HG03378 (cell line): ENCODE data around the gene WDR1.

Experiments used
- ATAC-seq: cut with Tn5 transposase; IDR thresholded peaks from one replicate; pipeline ENCODE4 v1.9.1; 2021; ENCODE audit warnings: mild to moderate bottlenecking, moderate library complexity; ENCODE audit not compliant: unreplicated experiment

WDR1 gene

DNA sequence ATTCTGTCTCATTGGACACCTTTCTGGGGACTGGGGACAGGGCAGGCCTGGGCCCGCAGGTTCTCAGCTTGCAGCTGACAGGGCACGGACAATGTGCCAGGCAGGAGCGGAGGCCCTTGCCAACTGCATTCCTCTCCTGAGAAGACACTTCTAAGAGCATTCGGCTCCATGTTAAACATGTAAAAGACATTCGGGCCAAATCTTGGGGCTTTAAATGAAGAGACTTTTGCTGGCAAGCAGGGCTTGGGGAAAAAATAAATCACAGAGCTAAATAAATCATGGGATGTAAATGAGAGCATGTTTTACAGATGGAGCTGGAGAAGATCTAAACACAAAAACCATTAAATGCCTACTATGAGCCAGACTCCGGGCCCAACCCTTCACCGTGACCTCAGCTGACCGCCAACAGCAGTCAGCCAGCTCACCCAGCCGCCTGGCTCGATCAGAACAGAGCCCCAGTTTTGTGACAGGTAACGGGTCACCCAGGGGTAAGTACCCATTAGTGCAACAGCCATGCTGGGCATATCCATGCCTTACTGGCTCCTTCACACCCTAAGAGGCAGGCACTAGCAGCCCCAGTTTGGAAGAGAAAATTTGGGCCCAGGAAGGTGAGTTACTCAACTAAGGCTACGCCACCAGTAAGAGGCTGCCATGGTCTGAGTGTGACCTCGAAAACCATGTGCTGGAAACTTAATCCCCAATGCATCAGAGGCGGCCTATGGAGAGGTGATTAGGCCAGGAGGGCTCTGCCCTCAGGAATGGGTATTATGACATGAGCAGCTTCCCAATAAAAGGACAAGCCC, 14.7 kb downstream of the WDR1 start:
- no peak for ATAC-seq

DNA sequence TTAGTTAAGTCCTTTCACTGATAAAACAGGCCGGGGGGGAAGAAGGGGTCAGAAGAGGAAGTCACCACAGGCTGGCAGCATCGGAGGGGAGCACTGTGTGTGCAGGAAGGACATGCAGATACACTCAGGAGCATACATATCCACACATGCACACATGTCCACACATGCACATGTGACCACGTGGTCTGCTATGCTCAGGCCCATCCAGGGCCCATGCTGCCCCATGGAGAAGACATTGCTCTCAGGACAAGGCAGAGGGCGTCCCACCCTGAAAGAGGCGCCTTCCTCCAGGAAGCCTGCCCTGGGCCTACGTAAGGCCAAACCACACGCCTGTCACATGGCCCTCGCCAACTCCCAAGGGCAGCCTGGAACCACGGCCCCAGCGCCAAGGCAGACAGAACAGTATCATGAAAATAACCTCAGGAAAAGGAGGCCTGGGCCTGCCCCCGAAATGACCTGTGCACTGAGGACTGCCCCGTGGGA, 15.8 kb downstream of the WDR1 start:
- no peak for ATAC-seq

DNA sequence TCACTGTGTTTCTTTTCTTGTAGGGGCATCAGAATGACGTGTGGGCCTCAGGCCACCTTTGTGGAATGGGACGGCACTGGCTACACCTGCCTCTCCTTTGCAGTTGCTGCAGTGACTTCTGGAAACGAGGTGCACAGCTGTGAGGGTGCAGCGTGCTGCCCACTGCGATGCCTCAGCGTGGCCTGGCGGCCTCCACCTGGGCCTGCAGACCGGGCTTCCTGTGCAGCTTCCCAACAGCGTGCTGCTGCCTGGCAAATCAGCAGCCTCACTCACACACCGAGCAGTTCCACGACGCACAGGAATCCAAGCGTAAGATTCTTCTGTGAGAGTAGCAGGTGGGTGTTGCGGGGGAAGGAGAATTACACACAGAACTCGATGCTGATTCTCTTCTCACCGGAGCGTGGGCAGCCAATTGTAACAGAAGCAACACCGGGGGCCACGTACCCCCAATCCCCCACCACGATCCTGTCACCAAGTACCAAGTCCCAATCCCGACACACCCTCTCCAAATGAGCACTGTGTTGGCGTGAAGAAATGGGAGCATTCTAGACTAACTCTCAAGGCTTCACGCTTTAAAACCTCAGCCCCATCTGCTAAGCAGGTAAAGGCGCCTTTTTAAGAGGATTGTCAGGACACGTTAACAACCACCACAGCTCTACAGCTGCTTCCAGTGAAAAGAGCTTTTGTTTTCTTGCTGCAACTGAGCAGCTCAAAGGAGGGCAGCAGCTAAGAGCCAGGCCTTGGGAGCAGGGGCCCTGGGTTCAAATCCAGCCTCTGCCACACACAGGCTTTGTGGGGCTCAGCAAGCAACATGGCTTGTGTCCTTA, 16.9 kb downstream of the WDR1 start:
- no peak for ATAC-seq

DNA sequence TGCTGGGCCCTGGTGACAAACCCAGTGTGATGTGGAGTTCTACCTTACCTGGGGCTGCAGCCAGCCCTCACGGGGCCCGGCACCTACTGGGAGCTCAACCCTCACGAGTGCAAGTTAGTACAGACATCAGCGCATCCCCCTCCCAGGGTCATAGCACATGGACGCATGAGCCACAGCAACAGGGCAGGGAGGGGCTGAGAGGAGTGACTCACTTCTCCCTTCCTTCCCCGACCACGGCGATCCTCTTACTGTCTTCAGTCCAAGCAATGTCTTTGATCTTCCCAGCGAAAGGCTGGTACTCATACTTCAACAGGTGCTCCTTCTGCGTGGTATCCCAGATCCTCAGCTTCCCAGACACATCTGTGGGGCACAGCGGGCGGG, 17.8 kb downstream of the WDR1 start:
- ATAC-seq, result no peak

DNA sequence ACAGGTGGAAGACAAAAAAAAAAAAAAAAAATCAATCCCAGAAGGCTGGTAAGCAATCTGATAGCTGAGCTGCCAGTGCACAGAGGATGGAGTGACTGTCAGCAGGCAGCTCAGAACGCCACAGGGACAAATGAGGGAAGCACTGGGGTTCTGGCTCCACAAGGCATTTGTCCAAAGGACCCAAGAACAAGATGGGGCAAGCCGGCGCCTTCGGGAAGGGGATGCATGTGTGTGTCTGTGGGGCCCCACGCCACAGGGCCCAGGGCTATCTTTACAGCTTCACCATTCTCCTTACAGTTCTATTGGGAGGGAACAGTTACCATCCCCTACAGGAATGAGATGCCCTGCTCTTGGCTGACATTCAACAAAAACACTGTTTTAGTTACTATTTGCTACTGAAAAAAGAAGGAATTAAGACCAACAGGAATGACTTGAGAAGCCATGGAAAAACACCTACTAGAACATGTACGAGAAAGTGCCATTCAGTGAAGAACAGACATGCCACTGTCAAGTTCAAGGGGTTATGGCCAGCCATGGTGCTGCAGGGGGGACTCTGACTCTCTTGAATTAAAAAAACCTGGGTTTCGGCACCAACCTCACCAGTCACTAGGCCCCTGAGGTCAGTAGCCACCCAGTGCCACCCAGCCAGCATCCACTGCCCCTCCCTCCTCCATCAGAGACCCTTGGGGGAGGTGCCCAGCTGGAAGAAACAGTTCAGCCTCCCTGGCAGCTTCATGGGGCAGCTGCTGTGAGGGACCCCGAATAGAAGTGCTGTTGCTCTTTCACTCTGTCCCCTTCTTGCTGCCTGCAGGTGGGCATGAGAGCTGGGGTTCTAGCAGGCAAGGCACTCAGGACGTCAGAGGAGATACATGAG, 18.5 kb downstream of the WDR1 start:
- no peak for ATAC-seq

DNA sequence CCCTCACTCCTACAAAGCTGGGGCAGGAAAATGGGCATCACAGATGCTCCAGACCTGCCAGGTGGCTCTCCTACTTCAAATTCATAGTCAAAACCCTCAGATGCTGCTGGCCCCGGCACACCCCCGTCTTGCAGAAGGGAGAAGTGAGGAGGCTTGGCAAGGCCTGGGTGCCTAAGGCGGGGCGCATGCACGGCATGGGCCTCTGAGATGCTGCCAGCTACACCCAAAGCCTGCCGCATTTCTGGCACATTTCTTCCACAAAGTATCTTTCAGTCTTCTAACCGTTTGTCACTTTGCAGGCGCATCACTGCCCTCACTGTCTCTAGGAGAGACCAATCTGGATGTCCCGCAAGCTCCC, 19.6 kb downstream of the WDR1 start:
- ATAC-seq, result no peak

DNA sequence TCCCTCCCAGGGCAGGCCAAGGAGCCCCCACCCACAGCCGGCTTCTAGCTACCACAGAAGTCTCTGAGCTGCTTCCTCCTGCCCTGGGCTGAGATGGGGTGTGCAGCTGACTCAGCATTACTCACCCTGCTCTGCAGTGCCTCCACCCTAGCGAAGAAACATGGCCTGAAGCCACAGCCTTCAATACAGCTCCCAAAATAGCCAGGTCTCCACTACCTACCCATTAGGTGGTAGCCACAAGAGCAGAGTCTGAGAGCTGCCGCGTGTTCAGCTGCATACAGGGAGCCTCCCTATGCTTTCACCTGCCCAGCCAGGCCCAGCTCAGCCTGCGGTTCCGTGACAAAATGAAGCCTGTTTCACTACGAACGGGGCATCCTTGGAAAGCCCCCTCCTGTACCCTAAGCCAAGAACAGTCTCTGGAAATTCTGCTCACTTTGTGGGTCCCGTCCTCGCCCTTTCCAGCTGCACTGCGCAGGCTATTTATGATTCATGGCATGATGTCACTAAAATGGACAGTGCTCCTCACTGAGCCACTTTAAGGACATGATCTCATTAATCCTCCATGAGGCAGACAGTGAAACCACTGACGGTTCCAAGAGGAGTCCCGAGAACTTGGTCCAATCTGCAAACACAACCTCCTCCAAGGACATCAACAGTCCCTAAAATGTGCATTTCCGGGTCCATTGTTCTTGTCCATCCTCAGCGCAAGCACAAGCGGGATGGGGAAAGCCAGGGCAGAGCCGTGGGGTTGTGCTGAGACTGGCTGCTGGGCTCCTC, 20.2 kb downstream of the WDR1 start:
- peak; percentile 89 for ATAC-seq

DNA sequence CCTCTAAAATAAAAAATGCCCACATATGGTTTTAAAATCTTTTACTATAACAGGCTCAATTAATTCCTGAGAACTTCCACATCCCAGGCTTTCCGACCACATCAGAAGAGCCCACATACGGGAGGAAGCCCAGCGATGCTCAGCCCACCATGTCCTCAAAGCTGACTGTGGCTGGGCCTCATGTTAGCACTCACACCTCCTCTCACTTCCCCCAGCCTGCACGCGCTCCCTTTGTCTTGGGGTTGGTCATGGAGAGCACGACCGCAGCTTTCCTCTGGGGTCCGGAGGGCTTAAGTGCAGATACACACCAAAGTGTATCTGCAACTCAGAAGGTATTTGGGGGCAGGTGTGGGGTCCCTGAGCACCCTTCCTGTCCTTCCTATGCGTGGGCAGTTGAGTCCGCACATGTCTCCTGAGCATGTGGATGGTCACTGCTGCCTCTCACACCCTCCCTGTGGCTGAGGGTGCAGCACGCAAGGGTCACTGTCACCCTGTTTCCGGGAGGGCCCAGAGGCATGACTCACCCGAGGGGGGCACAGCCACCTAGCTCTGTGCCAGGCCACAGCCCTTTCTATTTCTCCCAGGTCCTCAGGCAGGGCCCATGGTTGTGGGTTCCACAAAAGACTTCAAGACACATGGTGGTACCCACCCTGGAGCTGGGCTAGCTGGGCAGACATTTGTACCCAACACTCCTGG, 21.2 kb downstream of the WDR1 start:
- ATAC-seq, result no peak

DNA sequence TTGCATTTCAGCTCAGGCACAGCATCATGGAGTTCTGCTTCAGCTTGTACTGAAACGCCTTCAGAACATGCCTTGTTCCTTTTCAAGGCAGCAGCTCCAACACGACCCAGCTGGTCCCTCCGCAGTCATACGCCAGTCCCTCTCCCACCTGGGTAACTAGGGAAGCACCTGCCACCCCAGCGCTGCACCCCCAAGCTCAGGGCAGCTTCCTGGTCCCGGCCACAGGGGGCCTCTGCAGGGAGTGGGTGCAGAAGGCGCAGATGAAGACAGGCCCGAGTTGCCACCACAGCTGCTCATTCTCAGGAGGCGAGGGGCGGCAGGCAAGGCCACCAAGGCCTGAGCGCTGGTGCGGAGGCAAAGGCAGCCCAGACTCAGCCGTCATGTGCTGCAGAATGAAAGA, 21.8 kb downstream of the WDR1 start:
- ATAC-seq, result no peak

DNA sequence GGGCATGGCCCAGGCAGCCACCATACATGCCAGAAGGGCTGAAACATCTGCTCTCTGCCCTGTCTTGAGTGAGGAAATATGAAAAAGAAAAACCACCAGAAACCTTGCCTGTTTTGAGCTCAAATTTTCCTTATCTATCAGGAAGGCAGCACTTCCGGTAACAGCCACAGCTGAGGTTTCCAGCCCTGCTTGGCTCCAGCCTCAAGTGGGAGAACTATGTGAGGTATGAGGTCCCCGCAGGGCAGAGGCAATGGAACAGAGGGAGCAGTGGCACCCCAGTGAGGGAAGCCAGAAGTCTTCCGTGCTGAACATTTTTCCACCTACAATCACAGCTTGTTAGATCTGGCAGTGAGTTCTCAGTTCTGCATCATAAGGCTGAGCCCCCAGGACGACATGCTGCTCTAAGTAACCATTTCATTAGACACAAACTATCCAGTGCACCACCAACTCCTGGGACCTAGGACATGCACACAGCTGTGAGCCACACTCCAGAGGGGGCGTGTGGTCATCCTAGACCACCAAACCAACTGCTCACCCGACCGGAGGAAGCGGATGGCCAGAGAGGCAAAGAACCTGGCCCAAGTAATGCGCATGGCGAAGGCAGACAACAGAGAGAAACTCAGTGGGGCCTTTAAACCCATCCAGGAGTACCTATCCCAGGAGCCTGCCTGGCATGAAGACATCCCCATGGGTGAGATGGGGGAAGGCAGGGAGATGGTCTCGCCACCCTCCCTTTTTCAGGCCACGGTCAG, 22.6 kb downstream of the WDR1 start:
- ATAC-seq, result no peak

DNA sequence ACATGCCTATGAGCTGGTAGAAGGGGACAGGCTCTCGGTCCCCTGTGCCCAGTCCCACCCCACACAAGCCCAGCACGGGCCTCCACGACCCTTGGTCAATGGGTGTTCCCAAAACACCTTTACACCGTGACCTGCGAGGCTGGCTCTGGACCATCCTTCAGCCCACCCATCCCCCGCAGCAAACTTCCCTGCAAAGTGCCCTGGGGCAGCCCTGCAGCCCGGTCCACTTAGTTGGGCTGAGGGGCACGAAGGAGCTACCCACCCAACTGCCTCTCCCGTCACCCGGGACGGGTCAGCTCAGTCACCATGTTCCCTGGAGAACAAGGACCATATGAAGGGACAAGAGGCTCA, 23.4 kb downstream of the WDR1 start:
- ATAC-seq, result no peak

DNA sequence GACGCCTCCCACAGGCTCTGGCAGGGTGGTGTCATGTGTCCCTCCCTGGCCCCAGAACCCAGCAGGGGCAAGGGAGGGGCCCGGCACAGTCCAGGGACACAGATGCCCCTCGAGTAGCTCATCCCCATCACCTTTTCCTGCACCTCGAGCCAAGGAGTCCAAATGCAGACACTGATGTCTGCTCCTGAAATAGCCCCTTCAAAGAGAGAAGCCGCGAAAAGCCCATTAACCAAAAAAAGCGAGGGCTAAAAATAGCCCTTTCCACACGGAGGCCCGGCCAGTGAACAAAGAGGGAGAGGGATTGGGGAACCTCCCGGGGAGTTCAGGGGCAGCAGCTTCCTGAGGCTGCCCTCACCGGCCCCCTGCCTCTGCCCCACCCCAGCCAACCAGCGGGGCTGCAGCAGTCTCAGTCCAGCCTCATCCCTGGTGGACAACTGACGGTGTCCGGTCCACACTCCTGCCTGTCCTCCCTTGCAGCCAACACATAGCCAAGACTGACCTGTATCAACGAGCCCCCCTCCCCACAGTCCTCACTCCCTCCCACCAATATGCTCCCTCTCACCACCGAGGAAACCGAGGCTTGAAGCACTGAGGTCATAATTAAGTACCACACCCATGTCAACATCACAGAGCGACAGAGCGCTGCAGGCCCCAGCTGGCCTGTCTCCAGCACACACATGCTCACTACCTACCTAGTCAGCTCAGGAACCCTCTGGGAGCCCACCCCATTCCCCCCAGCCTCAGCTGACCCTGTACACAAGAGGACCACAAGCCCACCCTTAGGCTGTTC, 23.9 kb downstream of the WDR1 start:
- ATAC-seq, result no peak

DNA sequence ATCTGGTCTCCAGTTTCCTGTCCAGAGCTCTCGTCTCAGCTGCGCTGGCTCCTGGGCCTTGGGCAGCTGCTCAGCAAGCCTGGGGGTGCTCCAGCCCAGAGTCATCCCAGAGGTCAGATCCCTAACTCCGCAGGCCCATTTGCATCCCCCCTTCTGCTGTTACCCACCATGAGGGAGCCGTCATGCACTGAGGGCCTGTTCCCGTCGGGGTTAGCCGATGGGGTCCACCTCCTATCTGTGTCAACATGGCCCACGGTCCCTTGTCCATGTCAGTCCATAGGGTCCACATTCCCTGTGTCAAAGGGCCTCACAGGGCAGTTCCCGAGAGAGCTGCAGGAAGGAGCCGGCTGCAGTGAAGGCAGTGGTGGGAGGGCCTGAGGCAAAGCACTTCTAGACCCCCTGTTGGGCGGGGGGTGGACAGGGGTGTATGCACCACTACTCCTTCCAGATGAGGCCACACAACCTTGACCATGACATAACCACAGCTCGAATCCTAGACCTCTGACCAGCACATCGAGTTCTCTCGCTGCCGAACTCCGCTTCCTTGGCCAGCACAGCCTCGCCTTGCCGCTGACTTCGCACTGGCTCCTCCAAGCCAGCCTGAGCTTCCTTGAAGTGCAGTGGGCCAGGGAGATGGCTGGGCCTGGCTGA, 24.9 kb downstream of the WDR1 start:
- ATAC-seq, result no peak

DNA sequence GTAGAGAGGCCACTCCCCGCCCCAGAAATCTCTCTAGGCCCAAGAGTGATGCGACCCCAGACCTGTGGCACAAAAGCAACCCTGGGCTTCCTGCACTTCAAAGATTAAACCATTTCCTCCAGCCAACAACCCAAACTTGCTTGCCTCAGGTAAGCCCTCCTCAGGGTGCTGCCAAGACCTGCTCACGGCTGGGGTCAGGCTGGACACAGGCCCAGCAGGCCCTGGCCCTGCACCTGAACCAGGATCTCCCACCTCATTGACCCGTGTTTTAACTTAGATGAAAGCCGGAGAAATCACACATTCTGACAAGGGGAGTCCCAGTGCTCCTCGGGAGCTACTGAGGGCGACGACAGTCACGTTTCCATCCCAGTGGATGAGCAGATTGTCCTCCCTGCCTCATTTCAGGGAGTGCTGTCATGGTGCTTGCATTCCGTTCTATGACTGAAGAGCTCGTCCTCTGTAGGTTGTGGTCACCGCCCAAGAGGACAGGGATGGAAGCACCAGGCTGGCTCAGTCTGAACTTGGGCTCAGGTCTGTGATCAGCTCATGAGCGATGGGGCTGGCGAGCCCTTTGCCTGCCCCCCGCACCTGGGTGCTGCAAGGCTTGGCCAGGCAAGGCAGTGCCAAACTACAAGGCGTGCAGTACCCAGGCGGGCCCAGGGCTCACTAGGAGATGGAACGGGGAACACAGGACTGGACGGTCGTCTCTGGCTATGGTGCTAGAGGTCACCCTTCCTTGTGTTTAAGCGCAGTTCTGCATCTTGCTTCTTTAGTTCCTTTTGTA, 25.9 kb downstream of the WDR1 start:
- no peak for ATAC-seq

DNA sequence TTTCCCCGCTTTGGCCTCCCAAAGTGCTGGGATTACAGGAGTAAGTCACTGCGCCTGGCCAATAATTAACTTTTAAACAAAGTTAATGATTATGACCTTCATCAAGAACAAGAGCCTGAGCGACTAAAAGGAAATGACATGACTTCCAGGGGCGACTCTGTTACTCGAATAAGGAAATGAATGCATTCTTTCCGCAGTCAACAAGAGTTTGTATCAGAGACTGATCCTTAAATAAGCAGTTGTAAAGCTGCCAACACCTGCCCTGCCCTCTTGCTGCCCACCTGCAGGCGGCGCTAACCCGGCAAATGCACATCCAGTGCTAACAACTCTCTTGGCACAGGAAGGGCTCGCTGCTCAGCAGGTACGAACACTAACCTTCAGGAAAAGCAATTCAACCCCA, 27.3 kb downstream of the WDR1 start:
- ATAC-seq, result no peak

DNA sequence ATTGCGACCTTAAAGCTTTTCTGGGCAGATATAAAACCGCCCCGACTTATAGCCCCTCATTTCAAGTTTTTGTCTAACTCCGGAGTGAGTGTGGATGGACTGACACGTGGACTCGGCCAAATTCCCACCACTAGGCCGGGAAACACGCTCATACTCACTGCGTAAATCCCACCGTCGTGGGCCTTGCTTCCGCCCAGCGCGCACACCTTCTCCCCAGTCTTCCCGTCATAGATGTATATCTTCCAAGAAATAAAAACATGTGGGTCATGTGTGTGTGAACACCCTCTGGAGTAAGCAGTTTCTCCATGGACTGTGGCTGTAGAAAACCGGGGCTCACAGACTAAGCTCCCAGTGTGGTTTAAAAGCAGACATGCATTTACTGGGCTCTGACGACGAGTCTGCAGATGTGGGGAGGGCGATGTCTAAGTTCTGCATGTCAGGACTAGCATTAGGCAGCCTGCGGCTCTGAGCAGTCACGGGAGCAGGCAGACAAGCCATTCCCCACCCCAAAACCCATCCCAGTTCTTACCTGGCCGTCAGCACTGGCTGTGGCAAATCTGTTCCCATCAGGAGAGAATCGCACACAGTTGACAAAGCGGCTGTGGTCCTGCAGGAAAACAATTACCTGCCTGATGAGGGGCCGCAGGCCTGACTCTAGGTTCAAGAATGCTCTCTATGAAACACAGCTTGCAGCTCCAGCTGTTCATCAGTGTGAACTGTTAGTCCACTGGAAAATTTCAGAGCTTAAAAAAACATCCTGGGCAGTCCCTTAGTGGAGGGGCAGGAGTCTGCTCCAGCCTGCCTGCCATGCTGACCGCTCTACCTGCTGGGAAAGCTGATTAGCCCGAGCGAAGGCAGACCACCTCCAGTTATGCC, 28.2 kb downstream of the WDR1 start:
- no peak for ATAC-seq
